Tibial nerve (tissue), 4 donors: ENCODE results near the gene CDH13. TPM values are rescaled to one million over a fixed set of nuclear protein-coding genes. Genes with fewer than 3 reads are reported as not detected.

Experiments
- DNase-seq, 2 donors: peaks; one replicate each; pipeline ENCODE4 v3.0.0-alpha.2; 2019; ENCODE audit warnings: low spot score in 2 of 2
- H3K27ac ChIP-seq, 4 donors: fragments of 200-600 bp; sonication (generic) in 3 of 4; one replicate each; pipeline ENCODE4 v1.5.1; 2017 to 2019; ENCODE audit warnings: mild to moderate bottlenecking in 1 of 4
- H3K27me3 ChIP-seq, 2 donors: fragments of 200-600 bp; sonication (generic) in 1 of 2; one replicate each; pipeline versions ENCODE4 v1.5.1 to v1.6.0; 2017 to 2019
- H3K36me3 ChIP-seq, 3 donors: fragments of 200-600 bp; sonication (generic); one replicate each; pipeline ENCODE4 v1.5.1; 2018 to 2019
- H3K4me1 ChIP-seq, 4 donors: fragments of 200-600 bp; sonication (generic) in 3 of 4; one replicate each; pipeline ENCODE4 v1.5.1; 2017 to 2019
- H3K4me3 ChIP-seq, 4 donors: fragments of 200-600 bp; sonication (generic) in 3 of 4; one replicate each; pipeline ENCODE4 v1.5.1; 2017 to 2019; ENCODE audit warnings: mild to moderate bottlenecking in 1 of 4, moderate library complexity in 1 of 4
- H3K9me3 ChIP-seq, 4 donors: fragments of 200-600 bp; sonication (generic) in 3 of 4; one replicate each; pipeline ENCODE4 v1.5.1; 2017 to 2019
- CTCF ChIP-seq, 5 experiments: fragments of 200-600 bp in 3 of 5; fragments of 450-650 bp in 2 of 5; sonication (generic) in 3 of 5; IDR thresholded peaks; one replicate each; pipeline ENCODE4 v1.5.1; 2016 to 2019; ENCODE audit warnings: antibody characterized with exemption in 5 of 5, mild to moderate bottlenecking in 3 of 5, moderate library complexity in 2 of 5
- EP300 ChIP-seq, 2 donors: sonication (generic); formaldehyde crosslinking; IDR thresholded peaks; one replicate each; pipeline ENCODE4 v1.6.1; 2017; ENCODE audit warnings: antibody characterized with exemption in 2 of 2, mild to moderate bottlenecking in 1 of 2
- POLR2A ChIP-seq, 2 donors: fragments of 450-650 bp; IDR thresholded peaks; one replicate each; pipeline ENCODE4 v1.6.1; 2017; ENCODE audit warnings: antibody characterized with exemption in 2 of 2, mild to moderate bottlenecking in 2 of 2, moderate library complexity in 2 of 2
- WGBS, 2 donors: methylation state at CpG; one replicate each; pipeline ENCODE4 v1.1.5; 2018; 5-methylcytosine and 5-hydroxymethylcytosine counted together
- total RNA-seq, 4 donors: library from RNA; depleted of rRNA; stranded (reverse); fragments of >200 nt; gene quantifications; one replicate each; pipeline ENCODE4 v1.1.0, GENCODE V29; 2016

The CDH13 gene
- total RNA-seq, 4 donors from 2014 or later: 4.1 to 14.4 (median 5.8) TPM

- peaks cover 0 to 7% (median 0%) of the 10 kb centered on the region in 3 donors for H3K36me3 ChIP-seq
- peak overlapping the region in 2 of 4 donors; percentile 9 to 30 for H3K27ac ChIP-seq
- H3K4me3 ChIP-seq: no peak overlapping the region
- H3K4me1 ChIP-seq: peaks cover 0 to 38% (median 9%) of the 10 kb centered on the region in 4 donors
- WGBS, 2 donors: 48 to 53% methylated on average over 5 of the region's 5 CpGs
- no peaks in the 10 kb centered on the region for H3K9me3 ChIP-seq
- TF ChIP-seq EP300 (IDR thresholded peaks at IDR 0.05) (no peak), POLR2A (IDR thresholded peaks at IDR 0.05) (no peak)
- DNase-seq: no peak
- no peaks in the 10 kb centered on the region for H3K27me3 ChIP-seq
Observed at GRCh38 chr16:83806036-83806435, 1179.3 kb downstream of the CDH13 start.

- no peaks in the 10 kb centered on the region for H3K9me3 ChIP-seq
- WGBS, 2 donors: 90 to 93% methylated on average over 6 of the region's 6 CpGs
- no peak for DNase-seq
- H3K4me3 ChIP-seq: no peak overlapping the region
- peak overlapping the region in 3 of 4 donors; percentile 73 to 89 (median 85) for H3K27ac ChIP-seq
- TF ChIP-seq POLR2A (IDR thresholded peaks at IDR 0.05): no peak
- TF ChIP-seq EP300 (IDR thresholded peaks at IDR 0.05): no peak
- no peak for TF ChIP-seq CTCF (IDR thresholded peaks at IDR 0.05)
- H3K27me3 ChIP-seq: no peaks in the 10 kb centered on the region
- peaks cover 0 to 7% (median 0%) of the 10 kb centered on the region in 3 donors for H3K36me3 ChIP-seq
- peaks cover 0 to 42% (median 9%) of the 10 kb centered on the region in 4 donors for H3K4me1 ChIP-seq
Observed at GRCh38 chr16:83806731-83807130, 1180.0 kb downstream of the CDH13 start.

GRCh38 chr16:83807327-83807709 is 1180.5 kb downstream of the CDH13 start:
- peak overlapping the region; percentile 51 to 89 (median 79) for H3K27ac ChIP-seq
- TF ChIP-seq POLR2A (IDR thresholded peaks at IDR 0.05) (no peak), EP300 (IDR thresholded peaks at IDR 0.05) (no peak), CTCF (IDR thresholded peaks at IDR 0.05) (no peak)
- peaks cover 0 to 38% (median 9%) of the 10 kb centered on the region in 4 donors for H3K4me1 ChIP-seq
- H3K9me3 ChIP-seq: no peaks in the 10 kb centered on the region
- H3K36me3 ChIP-seq: peaks cover 0 to 10% (median 0%) of the 10 kb centered on the region in 3 donors
- no peak for DNase-seq
- WGBS, 2 donors: 70 to 84% methylated on average over 7 to 8 of the region's 8 CpGs
- H3K4me3 ChIP-seq: peak overlapping the region; percentile 8 to 96 (median 83)
- no peaks in the 10 kb centered on the region for H3K27me3 ChIP-seq

GRCh38 chr16:83807710-83808572 is 1181.2 kb downstream of the CDH13 start, which contains the start of gene HSBP1:
Gene HSBP1 (plus strand): TSS chr16:83807978. CDS start chr16:83808077, 99 bp downstream.
- H3K27me3 ChIP-seq: no peaks in the 10 kb centered on the region
- peak; percentile 43 to 49 for TF ChIP-seq POLR2A (IDR thresholded peaks at IDR 0.05)
- TF ChIP-seq EP300 (IDR thresholded peaks at IDR 0.05): peak; percentile 29 to 86
- peak in 2 of 5 experiments; percentile 10 to 35 for TF ChIP-seq CTCF (IDR thresholded peaks at IDR 0.05)
- peaks cover 0 to 32% (median 9%) of the 10 kb centered on the region in 4 donors for H3K4me1 ChIP-seq
- H3K4me3 ChIP-seq: peak within 1 kb of the TSS; percentile 80 to 96 (median 84)
- H3K27ac ChIP-seq: peak within 1 kb of the TSS; percentile 51 to 89 (median 80)
- no peaks in the 10 kb centered on the region for H3K9me3 ChIP-seq
- DNase-seq: peak; percentile 87 to 90
- WGBS, 2 donors: 1 to 3% methylated on average over 42 to 48 of the region's 76 CpGs
- peaks cover 0 to 16% (median 0%) of the 10 kb centered on the region in 3 donors for H3K36me3 ChIP-seq

GRCh38 chr16:83808573-83809014 is 1181.8 kb downstream of the CDH13 start:
- no peak for DNase-seq
- Histone ChIP-seq H3K4me1 (peaks cover 0 to 38% (median 9%) of the 10 kb centered on the region in 4 donors), H3K27me3 (no peaks in the 10 kb centered on the region), H3K36me3 (peaks cover 0 to 20% (median 0%) of the 10 kb centered on the region in 3 donors), H3K9me3 (no peaks in the 10 kb centered on the region), H3K4me3 (peak overlapping the region; percentile 80 to 96 (median 84)), H3K27ac (peak overlapping the region in 3 of 4 donors; percentile 76 to 89 (median 85))
- TF ChIP-seq CTCF (IDR thresholded peaks at IDR 0.05) (no peak), EP300 (IDR thresholded peaks at IDR 0.05) (no peak), POLR2A (IDR thresholded peaks at IDR 0.05) (no peak)
- WGBS, 2 donors: 7 to 10% methylated on average over 11 of the region's 11 CpGs
